Liver (tissue), 9 donors: ENCODE results near the gene PDK1. TPM values are rescaled to one million over a fixed set of nuclear protein-coding genes. Genes with fewer than 3 reads are reported as not detected.

Source experiments
- DNase-seq: peaks from one replicate; pipeline ENCODE4 v3.0.0-alpha.2; 2017; ENCODE audit warnings: low spot score
- H3K27ac ChIP-seq, 2 donors: one replicate each; pipeline ENCODE4 v1.7.0; 2013; ENCODE audit warnings: inconsistent platforms in 2 of 2, low read length in 2 of 2, control low read depth in 1 of 2, low read depth in 1 of 2, mild to moderate bottlenecking in 1 of 2
- H3K27me3 ChIP-seq, 4 donors: one replicate each; pipeline versions ENCODE4 v1.6.1 to v1.7.0; 2013; ENCODE audit warnings: low read length in 3 of 4, inconsistent platforms in 1 of 4, mild to moderate bottlenecking in 1 of 4, moderate library complexity in 1 of 4; ENCODE audit not compliant: control insufficient read depth in 4 of 4, insufficient read depth in 4 of 4
- H3K36me3 ChIP-seq, 4 donors: one replicate each; pipeline versions ENCODE4 v1.6.1 to v1.7.0; 2013; ENCODE audit warnings: low read length in 3 of 4, mild to moderate bottlenecking in 3 of 4, low read depth in 1 of 4, moderate library complexity in 1 of 4; ENCODE audit not compliant: control insufficient read depth in 4 of 4, insufficient read depth in 3 of 4
- H3K4me1 ChIP-seq, 4 donors: one replicate each; pipeline versions ENCODE4 v1.6.1 to v1.7.0; 2013; ENCODE audit warnings: low read length in 3 of 4, mild to moderate bottlenecking in 3 of 4, moderate library complexity in 1 of 4; ENCODE audit not compliant: control insufficient read depth in 4 of 4, insufficient read depth in 4 of 4
- H3K4me3 ChIP-seq, 3 donors: one replicate each; pipeline versions ENCODE4 v1.6.1 to v1.7.0; 2013; ENCODE audit warnings: low read length in 3 of 3, control low read depth in 1 of 3, low read depth in 1 of 3, mild to moderate bottlenecking in 1 of 3
- H3K9ac ChIP-seq, 2 donors: one replicate each; pipeline ENCODE4 v1.7.0; 2013; ENCODE audit warnings: low read length in 2 of 2, mild to moderate bottlenecking in 2 of 2, moderate library complexity in 2 of 2, control low read depth in 1 of 2, low read depth in 1 of 2
- H3K9me3 ChIP-seq, 4 donors: one replicate each; pipeline versions ENCODE4 v1.6.1 to v1.7.0; 2013; ENCODE audit warnings: low read length in 3 of 4; ENCODE audit not compliant: control insufficient read depth in 4 of 4
- EGR1 ChIP-seq, 2 donors: IDR thresholded peaks; 2 replicates each; pipeline ENCODE4 v1.6.1; 2016 to 2018; ENCODE audit warnings: antibody characterized with exemption in 2 of 2, low read depth in 2 of 2
- FOXA1 ChIP-seq: IDR thresholded peaks from 2 replicates; pipeline ENCODE4 v1.6.1; 2016; ENCODE audit warnings: antibody characterized with exemption
- FOXA2 ChIP-seq: IDR thresholded peaks from 2 replicates; pipeline ENCODE4 v1.6.1; 2016; ENCODE audit warnings: antibody characterized with exemption
- GABPA ChIP-seq, 2 donors: IDR thresholded peaks in 1 of 2; conservative IDR thresholded peaks in 1 of 2; 2 replicates each; pipeline ENCODE4 v1.6.1; 2016; ENCODE audit warnings: antibody characterized with exemption in 2 of 2, mild to moderate bottlenecking in 1 of 2, moderate library complexity in 1 of 2
- HNF4A ChIP-seq, 2 donors: conservative IDR thresholded peaks; 2 replicates each; pipeline ENCODE4 v1.6.1; 2016; ENCODE audit warnings: antibody characterized with exemption in 2 of 2, mild to moderate bottlenecking in 2 of 2
- HNF4G ChIP-seq: IDR thresholded peaks from 2 replicates; pipeline ENCODE4 v1.6.1; 2016; ENCODE audit warnings: antibody characterized with exemption
- JUND ChIP-seq, 2 donors: IDR thresholded peaks; 2 replicates each; pipeline ENCODE4 v1.6.1; 2016; ENCODE audit warnings: antibody characterized with exemption in 2 of 2
- NR2F2 ChIP-seq: IDR thresholded peaks from 2 replicates; pipeline ENCODE4 v1.6.1; 2016; ENCODE audit warnings: antibody characterized with exemption
- RAD21 ChIP-seq, 2 donors: IDR thresholded peaks; 2 replicates each; pipeline ENCODE4 v1.6.1; 2016; ENCODE audit warnings: antibody characterized with exemption in 2 of 2, mild to moderate bottlenecking in 2 of 2
- RXRA ChIP-seq, 2 donors: IDR thresholded peaks; 2 replicates each; pipeline ENCODE4 v1.6.1; 2017 to 2018; ENCODE audit warnings: antibody characterized with exemption in 2 of 2, mild to moderate bottlenecking in 1 of 2
- SP1 ChIP-seq: IDR thresholded peaks from 2 replicates; pipeline ENCODE4 v1.6.1; 2018; ENCODE audit warnings: antibody characterized with exemption, mild to moderate bottlenecking
- TAF1 ChIP-seq: conservative IDR thresholded peaks from 2 replicates; pipeline ENCODE4 v1.6.1; 2016; ENCODE audit warnings: antibody characterized with exemption, mild to moderate bottlenecking
- YY1 ChIP-seq: IDR thresholded peaks from 2 replicates; pipeline ENCODE4 v1.6.1; 2016; ENCODE audit warnings: antibody characterized with exemption, mild to moderate bottlenecking
- polyA plus RNA-seq, 2 donors: library from polyadenylated mRNA; stranded (reverse) in 1 of 2; unstranded in 1 of 2; fragments of 200-250 nt in 1 of 2; fragments of >200 nt in 1 of 2; fragmentation: Nextera tagmentation in 1 of 2; extraction: Ambion mirVana in 1 of 2; gene quantifications; one replicate each; pipeline versions ENCODE4 v1.2.1 to v1.2.3, GENCODE V29; 2013 to 2015
- total RNA-seq, 2 donors: library from RNA; depleted of rRNA; stranded (reverse); fragments of >200 nt; gene quantifications; one replicate each; pipeline ENCODE4 v1.2.3, GENCODE V29; 2014
- TF ChIP-seq, protein P1 (sequence below): IDR thresholded peaks from 2 replicates; pipeline ENCODE4 v1.6.1; 2016; ENCODE audit warnings: antibody characterized with exemption
- TF ChIP-seq, protein P2 (sequence below): IDR thresholded peaks from 2 replicates; pipeline ENCODE4 v1.6.1; 2016; ENCODE audit warnings: antibody characterized with exemption
- TF ChIP-seq, protein P3 (sequence below): IDR thresholded peaks from 2 replicates; pipeline ENCODE4 v1.6.1; 2016; ENCODE audit warnings: antibody characterized with exemption
- TF ChIP-seq, protein P4 (sequence below): fragments of 150-350 bp; IDR thresholded peaks from 2 replicates; pipeline ENCODE4 v1.5.1; 2017; ENCODE audit warnings: improper control_type of control experiment, low read depth, low read length; ENCODE audit not compliant: missing input control
- TF ChIP-seq, protein P5 (sequence below): IDR thresholded peaks from 2 replicates; pipeline ENCODE4 v1.6.1; 2016; ENCODE audit warnings: antibody characterized with exemption, mild to moderate bottlenecking
- donor health status: healthy.
- donor health status: healthy.
- donor health status: healthy.
- donor health status: healthy.
- donor health status: healthy.

The PDK1 gene
- total and polyA plus RNA-seq, 4 donors = 4.7 to 10.9 (median 7.8) TPM

DNA sequence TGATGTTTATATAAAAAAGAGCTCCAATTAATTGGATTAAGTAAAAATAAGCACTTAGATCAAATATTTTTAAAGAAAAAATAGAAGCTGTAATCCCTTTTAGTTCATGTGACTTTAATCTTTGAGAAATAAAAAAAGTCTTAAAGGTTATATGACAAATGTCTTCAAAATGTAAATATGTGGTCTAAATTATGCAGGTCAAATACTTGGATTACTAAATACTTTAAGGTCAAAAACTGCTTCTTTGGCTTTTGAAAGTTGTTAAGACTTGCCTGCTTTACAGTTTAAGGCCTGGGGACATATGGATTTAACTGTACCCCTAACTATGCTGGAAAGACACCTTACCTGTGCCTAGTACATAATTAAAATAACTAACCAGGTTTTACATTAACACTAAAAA is 15.5 kb upstream of the PDK1 start:
- no peak for DNase-seq
- H3K9me3 ChIP-seq = peaks cover 0 to 5% (median 1%) of the 10 kb centered on the region in 4 donors
- TF ChIP-seq, protein P1, sequence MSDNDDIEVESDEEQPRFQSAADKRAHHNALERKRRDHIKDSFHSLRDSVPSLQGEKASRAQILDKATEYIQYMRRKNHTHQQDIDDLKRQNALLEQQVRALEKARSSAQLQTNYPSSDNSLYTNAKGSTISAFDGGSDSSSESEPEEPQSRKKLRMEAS = no peak
- TF ChIP-seq HNF4G (no peak), RXRA (IDR thresholded peaks at IDR 0.05) (no peak), JUND (IDR thresholded peaks at IDR 0.05) (no peak), NR2F2 (no peak), FOXA2 (no peak), EGR1 (IDR thresholded peaks at IDR 0.05; ENCODE audit: low read depth in 2 of 2) (no peak), SP1 (no peak), FOXA1 (no peak), YY1 (no peak), TAF1 (no peak), RAD21 (IDR thresholded peaks at IDR 0.05) (no peak), GABPA (IDR thresholded peaks at IDR 0.05 in 1 of 2, conservative IDR thresholded peaks at IDR 0.05 in 1 of 2) (no peak), HNF4A (conservative IDR thresholded peaks at IDR 0.05) (no peak)
- TF ChIP-seq, protein P2, sequence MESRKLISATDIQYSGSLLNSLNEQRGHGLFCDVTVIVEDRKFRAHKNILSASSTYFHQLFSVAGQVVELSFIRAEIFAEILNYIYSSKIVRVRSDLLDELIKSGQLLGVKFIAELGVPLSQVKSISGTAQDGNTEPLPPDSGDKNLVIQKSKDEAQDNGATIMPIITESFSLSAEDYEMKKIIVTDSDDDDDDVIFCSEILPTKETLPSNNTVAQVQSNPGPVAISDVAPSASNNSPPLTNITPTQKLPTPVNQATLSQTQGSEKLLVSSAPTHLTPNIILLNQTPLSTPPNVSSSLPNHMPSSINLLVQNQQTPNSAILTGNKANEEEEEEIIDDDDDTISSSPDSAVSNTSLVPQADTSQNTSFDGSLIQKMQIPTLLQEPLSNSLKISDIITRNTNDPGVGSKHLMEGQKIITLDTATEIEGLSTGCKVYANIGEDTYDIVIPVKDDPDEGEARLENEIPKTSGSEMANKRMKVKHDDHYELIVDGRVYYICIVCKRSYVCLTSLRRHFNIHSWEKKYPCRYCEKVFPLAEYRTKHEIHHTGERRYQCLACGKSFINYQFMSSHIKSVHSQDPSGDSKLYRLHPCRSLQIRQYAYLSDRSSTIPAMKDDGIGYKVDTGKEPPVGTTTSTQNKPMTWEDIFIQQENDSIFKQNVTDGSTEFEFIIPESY = no peak
- TF ChIP-seq, protein P3, sequence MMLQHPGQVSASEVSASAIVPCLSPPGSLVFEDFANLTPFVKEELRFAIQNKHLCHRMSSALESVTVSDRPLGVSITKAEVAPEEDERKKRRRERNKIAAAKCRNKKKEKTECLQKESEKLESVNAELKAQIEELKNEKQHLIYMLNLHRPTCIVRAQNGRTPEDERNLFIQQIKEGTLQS = no peak
- TF ChIP-seq, protein P4, sequence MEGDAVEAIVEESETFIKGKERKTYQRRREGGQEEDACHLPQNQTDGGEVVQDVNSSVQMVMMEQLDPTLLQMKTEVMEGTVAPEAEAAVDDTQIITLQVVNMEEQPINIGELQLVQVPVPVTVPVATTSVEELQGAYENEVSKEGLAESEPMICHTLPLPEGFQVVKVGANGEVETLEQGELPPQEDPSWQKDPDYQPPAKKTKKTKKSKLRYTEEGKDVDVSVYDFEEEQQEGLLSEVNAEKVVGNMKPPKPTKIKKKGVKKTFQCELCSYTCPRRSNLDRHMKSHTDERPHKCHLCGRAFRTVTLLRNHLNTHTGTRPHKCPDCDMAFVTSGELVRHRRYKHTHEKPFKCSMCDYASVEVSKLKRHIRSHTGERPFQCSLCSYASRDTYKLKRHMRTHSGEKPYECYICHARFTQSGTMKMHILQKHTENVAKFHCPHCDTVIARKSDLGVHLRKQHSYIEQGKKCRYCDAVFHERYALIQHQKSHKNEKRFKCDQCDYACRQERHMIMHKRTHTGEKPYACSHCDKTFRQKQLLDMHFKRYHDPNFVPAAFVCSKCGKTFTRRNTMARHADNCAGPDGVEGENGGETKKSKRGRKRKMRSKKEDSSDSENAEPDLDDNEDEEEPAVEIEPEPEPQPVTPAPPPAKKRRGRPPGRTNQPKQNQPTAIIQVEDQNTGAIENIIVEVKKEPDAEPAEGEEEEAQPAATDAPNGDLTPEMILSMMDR = no peak
- TF ChIP-seq, protein P5, sequence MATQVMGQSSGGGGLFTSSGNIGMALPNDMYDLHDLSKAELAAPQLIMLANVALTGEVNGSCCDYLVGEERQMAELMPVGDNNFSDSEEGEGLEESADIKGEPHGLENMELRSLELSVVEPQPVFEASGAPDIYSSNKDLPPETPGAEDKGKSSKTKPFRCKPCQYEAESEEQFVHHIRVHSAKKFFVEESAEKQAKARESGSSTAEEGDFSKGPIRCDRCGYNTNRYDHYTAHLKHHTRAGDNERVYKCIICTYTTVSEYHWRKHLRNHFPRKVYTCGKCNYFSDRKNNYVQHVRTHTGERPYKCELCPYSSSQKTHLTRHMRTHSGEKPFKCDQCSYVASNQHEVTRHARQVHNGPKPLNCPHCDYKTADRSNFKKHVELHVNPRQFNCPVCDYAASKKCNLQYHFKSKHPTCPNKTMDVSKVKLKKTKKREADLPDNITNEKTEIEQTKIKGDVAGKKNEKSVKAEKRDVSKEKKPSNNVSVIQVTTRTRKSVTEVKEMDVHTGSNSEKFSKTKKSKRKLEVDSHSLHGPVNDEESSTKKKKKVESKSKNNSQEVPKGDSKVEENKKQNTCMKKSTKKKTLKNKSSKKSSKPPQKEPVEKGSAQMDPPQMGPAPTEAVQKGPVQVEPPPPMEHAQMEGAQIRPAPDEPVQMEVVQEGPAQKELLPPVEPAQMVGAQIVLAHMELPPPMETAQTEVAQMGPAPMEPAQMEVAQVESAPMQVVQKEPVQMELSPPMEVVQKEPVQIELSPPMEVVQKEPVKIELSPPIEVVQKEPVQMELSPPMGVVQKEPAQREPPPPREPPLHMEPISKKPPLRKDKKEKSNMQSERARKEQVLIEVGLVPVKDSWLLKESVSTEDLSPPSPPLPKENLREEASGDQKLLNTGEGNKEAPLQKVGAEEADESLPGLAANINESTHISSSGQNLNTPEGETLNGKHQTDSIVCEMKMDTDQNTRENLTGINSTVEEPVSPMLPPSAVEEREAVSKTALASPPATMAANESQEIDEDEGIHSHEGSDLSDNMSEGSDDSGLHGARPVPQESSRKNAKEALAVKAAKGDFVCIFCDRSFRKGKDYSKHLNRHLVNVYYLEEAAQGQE = no peak

More for the DNA sequence above, 15.5 kb upstream of the PDK1 start:
- no peaks in the 10 kb centered on the region for H3K36me3 ChIP-seq
- no peak overlapping the region for H3K4me3 ChIP-seq
- no peaks in the 10 kb centered on the region for H3K4me1 ChIP-seq
- H3K27ac ChIP-seq = no peak overlapping the region
- H3K27me3 ChIP-seq = no peaks in the 10 kb centered on the region
- no peak overlapping the region for H3K9ac ChIP-seq
